HEK293 (cell line): Measurements from ENCODE around the gene ZNF711.

ENCODE experiments used
- CTCF ChIA-PET: fragments of 350-600 bp; formaldehyde crosslinking; extraction: SDS; loops from one replicate; lab custom pipeline; 2021; ENCODE audit warnings: antibody characterized with exemption; lab: Yijun Ruan, JAX
- POLR2A ChIA-PET: fragments of 300-600 bp; formaldehyde crosslinking; extraction: SDS; loops from one replicate; lab custom pipeline; 2020; ENCODE audit warnings: antibody characterized with exemption, inconsistent platforms; lab: Yijun Ruan, JAX
- H3K27ac ChIP-seq: fragments of 200-500 bp; sonication (Bioruptor generic); 2 replicates; pipeline ENCODE4 v1.5.1; 2014; ENCODE audit warnings: low read depth, low read length, control low read depth, inconsistent platforms; ENCODE audit errors: extremely low read depth
- H3K36me3 ChIP-seq, 2 experiments: fragments of 200-500 bp in 1 of 2; sonication (Bioruptor generic) in 1 of 2; 1 replicate in 1 of 2; 2 replicates in 1 of 2; pipeline ENCODE4 v1.5.1; 2014 to 2017; ENCODE audit warnings: inconsistent platforms in 2 of 2, low read length in 2 of 2; ENCODE audit not compliant: control insufficient read depth in 2 of 2, insufficient read depth in 1 of 2
- H3K4me1 ChIP-seq: fragments of 200-500 bp; sonication (Bioruptor generic); 2 replicates; pipeline ENCODE4 v1.5.1; 2014; ENCODE audit warnings: mild to moderate bottlenecking, low read length, inconsistent platforms; ENCODE audit not compliant: control insufficient read depth, insufficient read depth
- H3K4me3 ChIP-seq: 2 replicates; pipeline ENCODE4 v1.5.1; 2011; ENCODE audit warnings: low read depth, mild to moderate bottlenecking, control low read depth, low read length, moderate library complexity
- H3K9me3 ChIP-seq: fragments of 200-500 bp; sonication (Bioruptor generic); 2 replicates; pipeline ENCODE4 v1.5.1; 2014; ENCODE audit warnings: low read depth, low read length, inconsistent platforms; ENCODE audit not compliant: control insufficient read depth, insufficient read depth
- GFI1B ChIP-seq: fragments of 450-650 bp; formaldehyde crosslinking; IDR thresholded peaks from 2 replicates; pipeline ENCODE4 v1.5.1; 2016; ENCODE audit warnings: missing biosample characterization, missing genetic modification characterization
- KLF10 ChIP-seq: fragments of 450-650 bp; IDR thresholded peaks from 2 replicates; pipeline ENCODE4 v1.5.1; 2018; ENCODE audit warnings: missing biosample characterization, mild to moderate bottlenecking, missing genetic modification characterization
- PRDM1 ChIP-seq: fragments of 450-650 bp; formaldehyde crosslinking; IDR thresholded peaks from 2 replicates; pipeline ENCODE4; 2016; ENCODE audit warnings: missing biosample characterization, missing genetic modification characterization
- ZBTB1 ChIP-seq: fragments of 450-650 bp; formaldehyde crosslinking; IDR thresholded peaks from 2 replicates; pipeline ENCODE4 v1.5.1; 2016; ENCODE audit warnings: missing biosample characterization, missing genetic modification characterization
- ZBTB21 ChIP-seq: fragments of 450-650 bp; formaldehyde crosslinking; IDR thresholded peaks from 2 replicates; pipeline ENCODE4 v1.5.1; 2017; ENCODE audit warnings: missing biosample characterization, missing genetic modification characterization
- ZNF10 ChIP-seq: fragments of 450-650 bp; formaldehyde crosslinking; IDR thresholded peaks from 2 replicates; pipeline ENCODE4 v1.5.1; 2017; ENCODE audit warnings: missing biosample characterization, missing genetic modification characterization
- ZNF335 ChIP-seq: fragments of 450-650 bp; formaldehyde crosslinking; conservative IDR thresholded peaks from 2 replicates; pipeline ENCODE4 v1.5.1; 2016; ENCODE audit warnings: missing biosample characterization, missing genetic modification characterization
- ZNF366 ChIP-seq: fragments of 450-650 bp; formaldehyde crosslinking; conservative IDR thresholded peaks from 2 replicates; pipeline ENCODE4 v1.5.1; 2016; ENCODE audit warnings: missing biosample characterization, missing genetic modification characterization
- ZNF596 ChIP-seq: fragments of 450-650 bp; IDR thresholded peaks from 2 replicates; pipeline ENCODE4 v1.5.0; 2018; ENCODE audit warnings: missing biosample characterization, mild to moderate bottlenecking, missing genetic modification characterization, moderate library complexity
- ZNF76 ChIP-seq: fragments of 450-650 bp; formaldehyde crosslinking; IDR thresholded peaks from 2 replicates; pipeline ENCODE4; 2016; ENCODE audit warnings: low read depth, missing biosample characterization, missing genetic modification characterization, borderline replicate concordance
- TF ChIP-seq, protein P1 (sequence below): fragments of 450-650 bp; formaldehyde crosslinking; IDR thresholded peaks from 2 replicates; pipeline ENCODE4 v1.5.1; 2016; ENCODE audit warnings: missing biosample characterization, missing genetic modification characterization
- TF ChIP-seq, protein P2 (sequence below): fragments of 450-650 bp; formaldehyde crosslinking; IDR thresholded peaks from 2 replicates; pipeline ENCODE4 v1.5.1; 2016; ENCODE audit warnings: missing biosample characterization, missing genetic modification characterization
- TF ChIP-seq, protein P3 (sequence below): fragments of 450-650 bp; formaldehyde crosslinking; IDR thresholded peaks from 2 replicates; pipeline ENCODE4 v1.5.1; 2016; ENCODE audit warnings: missing biosample characterization, missing genetic modification characterization
- TF ChIP-seq, protein P4 (sequence below): fragments of 450-650 bp; formaldehyde crosslinking; conservative IDR thresholded peaks from 2 replicates; pipeline ENCODE4 v1.5.1; 2016; ENCODE audit warnings: low read depth, missing biosample characterization, missing genetic modification characterization
- TF ChIP-seq, protein P5 (sequence below): fragments of 450-650 bp; formaldehyde crosslinking; IDR thresholded peaks from 2 replicates; pipeline ENCODE4 v1.5.1; 2017; ENCODE audit warnings: missing biosample characterization, missing genetic modification characterization

Gene ZNF711

DNA sequence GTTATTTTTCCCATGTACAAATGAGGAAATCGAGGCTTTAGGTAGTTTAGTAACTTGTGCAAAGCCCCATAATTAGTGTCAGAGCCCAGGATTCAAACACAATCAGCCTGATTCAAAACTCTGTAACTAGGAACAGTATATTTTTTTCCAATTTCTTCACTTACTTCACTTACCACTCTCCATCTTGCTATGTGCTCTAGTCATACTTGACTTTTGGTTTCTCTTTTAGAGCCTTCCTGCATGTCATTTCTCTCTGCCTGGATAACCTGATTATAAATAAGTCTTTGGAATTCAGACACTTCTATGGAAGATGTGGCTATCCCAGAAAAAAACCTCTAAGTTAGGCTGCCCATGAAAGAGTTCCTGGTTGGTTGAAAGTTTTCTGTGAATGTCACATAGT lies 22.4 kb upstream of the ZNF711 start:
- Histone ChIP-seq H3K9me3 (no peaks in the 10 kb centered on the region; the same call in 1 of the 2 replicates), H3K27ac (no peak overlapping the region), H3K4me1 (no peaks in the 10 kb centered on the region), H3K4me3 (no peak overlapping the region), H3K36me3 (no peaks in the 10 kb centered on the region)
- CTCF ChIA-PET: interaction anchor here (0.6 kb wide), 1 partner anchor 542 kb away, joined by 3 read pairs; no protein-coding TSS in a partner anchor
- POLR2A ChIA-PET: no interaction called here
- TF ChIP-seq, protein P1, sequence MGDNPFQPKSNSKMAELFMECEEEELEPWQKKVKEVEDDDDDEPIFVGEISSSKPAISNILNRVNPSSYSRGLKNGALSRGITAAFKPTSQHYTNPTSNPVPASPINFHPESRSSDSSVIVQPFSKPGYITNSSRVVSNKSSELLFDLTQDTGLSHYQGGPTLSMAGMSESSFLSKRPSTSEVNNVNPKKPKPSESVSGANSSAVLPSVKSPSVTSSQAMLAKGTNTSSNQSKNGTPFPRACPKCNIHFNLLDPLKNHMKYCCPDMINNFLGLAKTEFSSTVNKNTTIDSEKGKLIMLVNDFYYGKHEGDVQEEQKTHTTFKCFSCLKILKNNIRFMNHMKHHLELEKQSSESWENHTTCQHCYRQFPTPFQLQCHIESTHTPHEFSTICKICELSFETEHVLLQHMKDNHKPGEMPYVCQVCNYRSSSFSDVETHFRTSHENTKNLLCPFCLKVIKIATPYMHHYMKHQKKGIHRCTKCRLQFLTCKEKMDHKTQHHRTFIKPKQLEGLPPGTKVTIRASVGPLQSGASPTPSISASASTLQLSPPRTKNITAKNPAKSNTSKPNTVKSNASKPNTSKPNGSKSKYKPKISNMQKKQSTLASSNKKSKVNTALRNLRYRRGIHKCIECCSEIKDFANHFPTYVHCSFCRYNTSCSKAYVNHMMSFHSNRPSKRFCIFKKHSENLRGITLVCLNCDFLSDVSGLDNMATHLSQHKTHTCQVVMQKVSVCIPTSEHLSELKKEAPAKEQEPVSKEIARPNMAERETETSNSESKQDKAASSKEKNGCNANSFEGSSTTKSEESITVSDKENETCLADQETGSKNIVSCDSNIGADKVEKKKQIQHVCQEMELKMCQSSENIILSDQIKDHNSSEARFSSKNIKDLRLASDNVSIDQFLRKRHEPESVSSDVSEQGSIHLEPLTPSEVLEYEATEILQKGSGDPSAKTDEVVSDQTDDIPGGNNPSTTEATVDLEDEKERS: no peak
- TF ChIP-seq ZNF76 (tag by site-specific recombination) (no peak), ZNF10 (no peak), ZBTB21 (tag by site-specific recombination) (no peak), ZNF596 (tag by site-specific recombination) (no peak), ZBTB1 (tag by site-specific recombination) (no peak), ZNF335 (no peak)
- TF ChIP-seq, protein P2, sequence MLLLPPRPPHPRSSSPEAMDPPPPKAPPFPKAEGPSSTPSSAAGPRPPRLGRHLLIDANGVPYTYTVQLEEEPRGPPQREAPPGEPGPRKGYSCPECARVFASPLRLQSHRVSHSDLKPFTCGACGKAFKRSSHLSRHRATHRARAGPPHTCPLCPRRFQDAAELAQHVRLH (tag by site-specific recombination): no peak

DNA sequence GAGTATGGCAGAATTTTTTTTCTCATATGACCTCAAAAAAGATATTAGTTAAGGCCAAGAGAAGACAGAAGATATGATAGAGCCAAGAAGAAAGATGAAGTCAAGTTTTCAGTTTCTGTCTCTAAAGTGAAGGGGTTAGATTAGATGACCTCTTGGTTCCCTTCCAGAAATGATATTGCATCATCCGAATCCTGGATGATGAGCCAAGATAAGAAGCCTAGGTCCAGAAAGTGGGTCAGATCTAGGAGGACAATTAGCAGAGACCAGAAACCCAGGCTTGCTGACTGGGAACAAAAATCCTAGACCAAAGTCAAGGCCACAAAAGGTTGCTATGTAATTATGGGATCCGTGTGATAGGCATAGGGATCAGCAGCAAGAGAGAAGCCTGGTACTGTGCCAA lies 20.4 kb upstream of the ZNF711 start:
- ChIA-PET POLR2A (no interaction called here), CTCF (interaction anchor here (0.5 kb wide), 1 partner anchor 494 kb away, joined by 4 read pairs; no protein-coding TSS in a partner anchor)
- TF ChIP-seq GFI1B (tag by site-specific recombination): no peak
- TF ChIP-seq, protein P3, sequence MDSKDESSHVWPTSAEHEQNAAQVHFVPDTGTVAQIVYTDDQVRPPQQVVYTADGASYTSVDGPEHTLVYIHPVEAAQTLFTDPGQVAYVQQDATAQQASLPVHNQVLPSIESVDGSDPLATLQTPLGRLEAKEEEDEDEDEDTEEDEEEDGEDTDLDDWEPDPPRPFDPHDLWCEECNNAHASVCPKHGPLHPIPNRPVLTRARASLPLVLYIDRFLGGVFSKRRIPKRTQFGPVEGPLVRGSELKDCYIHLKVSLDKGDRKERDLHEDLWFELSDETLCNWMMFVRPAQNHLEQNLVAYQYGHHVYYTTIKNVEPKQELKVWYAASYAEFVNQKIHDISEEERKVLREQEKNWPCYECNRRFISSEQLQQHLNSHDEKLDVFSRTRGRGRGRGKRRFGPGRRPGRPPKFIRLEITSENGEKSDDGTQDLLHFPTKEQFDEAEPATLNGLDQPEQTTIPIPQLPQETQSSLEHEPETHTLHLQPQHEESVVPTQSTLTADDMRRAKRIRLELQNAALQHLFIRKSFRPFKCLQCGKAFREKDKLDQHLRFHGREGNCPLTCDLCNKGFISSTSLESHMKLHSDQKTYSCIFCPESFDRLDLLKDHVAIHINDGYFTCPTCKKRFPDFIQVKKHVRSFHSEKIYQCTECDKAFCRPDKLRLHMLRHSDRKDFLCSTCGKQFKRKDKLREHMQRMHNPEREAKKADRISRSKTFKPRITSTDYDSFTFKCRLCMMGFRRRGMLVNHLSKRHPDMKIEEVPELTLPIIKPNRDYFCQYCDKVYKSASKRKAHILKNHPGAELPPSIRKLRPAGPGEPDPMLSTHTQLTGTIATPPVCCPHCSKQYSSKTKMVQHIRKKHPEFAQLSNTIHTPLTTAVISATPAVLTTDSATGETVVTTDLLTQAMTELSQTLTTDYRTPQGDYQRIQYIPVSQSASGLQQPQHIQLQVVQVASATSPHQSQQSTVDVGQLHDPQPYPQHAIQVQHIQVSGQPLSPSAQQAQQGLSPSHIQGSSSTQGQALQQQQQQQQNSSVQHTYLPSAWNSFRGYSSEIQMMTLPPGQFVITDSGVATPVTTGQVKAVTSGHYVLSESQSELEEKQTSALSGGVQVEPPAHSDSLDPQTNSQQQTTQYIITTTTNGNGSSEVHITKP: no peak
- no peak for TF ChIP-seq ZNF10
- no peak overlapping the region for H3K27ac ChIP-seq
- H3K9me3 ChIP-seq: no peaks in the 10 kb centered on the region; the same call in 1 of the 2 replicates
- H3K4me3 ChIP-seq: no peak overlapping the region
- no peaks in the 10 kb centered on the region for H3K36me3 ChIP-seq
- no peaks in the 10 kb centered on the region for H3K4me1 ChIP-seq

DNA sequence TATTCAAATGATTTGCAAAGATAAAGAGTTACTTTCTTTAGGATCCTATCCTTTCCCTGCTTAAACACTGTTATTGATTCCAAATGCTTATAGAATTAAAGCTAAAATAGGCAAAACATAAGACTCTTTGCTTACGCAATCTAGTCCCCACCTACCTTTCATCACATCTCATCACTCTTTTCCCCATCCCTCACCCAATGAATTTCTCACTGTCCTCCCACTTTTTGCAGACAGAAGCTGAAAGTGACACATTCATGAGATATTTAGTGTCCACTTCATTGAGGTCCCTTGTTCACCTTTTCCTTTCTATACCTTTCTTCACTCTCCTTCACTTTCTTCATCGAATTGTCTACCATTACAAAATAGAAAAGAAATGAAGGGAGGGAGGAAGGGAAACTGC lies 636 bp upstream of the ZNF711 start:
- H3K4me1 ChIP-seq: peaks cover 2% of the 10 kb centered on the region; the same call in 1 of the 2 replicates
- peaks cover 5 to 28% of the 10 kb centered on the region in 2 experiments; a peak in 2 of 3 replicates for H3K36me3 ChIP-seq
- H3K4me3 ChIP-seq: peak overlapping the region; percentile 56
- TF ChIP-seq ZNF366 (tag by site-specific recombination) (peak; percentile 80), ZNF10 (0 out of 2 replicates have a peak, but pooled peaks have one; percentile 27), KLF10 (tag by site-specific recombination) (no peak), PRDM1 (tag by site-specific recombination) (peak; percentile 98)
- TF ChIP-seq, protein P4, sequence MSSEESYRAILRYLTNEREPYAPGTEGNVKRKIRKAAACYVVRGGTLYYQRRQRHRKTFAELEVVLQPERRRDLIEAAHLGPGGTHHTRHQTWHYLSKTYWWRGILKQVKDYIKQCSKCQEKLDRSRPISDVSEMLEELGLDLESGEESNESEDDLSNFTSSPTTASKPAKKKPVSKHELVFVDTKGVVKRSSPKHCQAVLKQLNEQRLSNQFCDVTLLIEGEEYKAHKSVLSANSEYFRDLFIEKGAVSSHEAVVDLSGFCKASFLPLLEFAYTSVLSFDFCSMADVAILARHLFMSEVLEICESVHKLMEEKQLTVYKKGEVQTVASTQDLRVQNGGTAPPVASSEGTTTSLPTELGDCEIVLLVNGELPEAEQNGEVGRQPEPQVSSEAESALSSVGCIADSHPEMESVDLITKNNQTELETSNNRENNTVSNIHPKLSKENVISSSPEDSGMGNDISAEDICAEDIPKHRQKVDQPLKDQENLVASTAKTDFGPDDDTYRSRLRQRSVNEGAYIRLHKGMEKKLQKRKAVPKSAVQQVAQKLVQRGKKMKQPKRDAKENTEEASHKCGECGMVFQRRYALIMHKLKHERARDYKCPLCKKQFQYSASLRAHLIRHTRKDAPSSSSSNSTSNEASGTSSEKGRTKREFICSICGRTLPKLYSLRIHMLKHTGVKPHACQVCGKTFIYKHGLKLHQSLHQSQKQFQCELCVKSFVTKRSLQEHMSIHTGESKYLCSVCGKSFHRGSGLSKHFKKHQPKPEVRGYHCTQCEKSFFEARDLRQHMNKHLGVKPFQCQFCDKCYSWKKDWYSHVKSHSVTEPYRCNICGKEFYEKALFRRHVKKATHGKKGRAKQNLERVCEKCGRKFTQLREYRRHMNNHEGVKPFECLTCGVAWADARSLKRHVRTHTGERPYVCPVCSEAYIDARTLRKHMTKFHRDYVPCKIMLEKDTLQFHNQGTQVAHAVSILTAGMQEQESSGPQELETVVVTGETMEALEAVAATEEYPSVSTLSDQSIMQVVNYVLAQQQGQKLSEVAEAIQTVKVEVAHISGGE: 0 out of 2 replicates have a peak, but pooled peaks have one; percentile 27
- TF ChIP-seq, protein P5, sequence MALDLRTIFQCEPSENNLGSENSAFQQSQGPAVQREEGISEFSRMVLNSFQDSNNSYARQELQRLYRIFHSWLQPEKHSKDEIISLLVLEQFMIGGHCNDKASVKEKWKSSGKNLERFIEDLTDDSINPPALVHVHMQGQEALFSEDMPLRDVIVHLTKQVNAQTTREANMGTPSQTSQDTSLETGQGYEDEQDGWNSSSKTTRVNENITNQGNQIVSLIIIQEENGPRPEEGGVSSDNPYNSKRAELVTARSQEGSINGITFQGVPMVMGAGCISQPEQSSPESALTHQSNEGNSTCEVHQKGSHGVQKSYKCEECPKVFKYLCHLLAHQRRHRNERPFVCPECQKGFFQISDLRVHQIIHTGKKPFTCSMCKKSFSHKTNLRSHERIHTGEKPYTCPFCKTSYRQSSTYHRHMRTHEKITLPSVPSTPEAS: no peak
- peak overlapping the region; percentile 4; the same call in 1 of the 2 replicates for H3K27ac ChIP-seq
- POLR2A ChIA-PET: no interaction called here
- H3K9me3 ChIP-seq: no peaks in the 10 kb centered on the region; the same call in 1 of the 2 replicates
- CTCF ChIA-PET: no interaction called here
